H1 (cell line): ENCODE measurements around the gene APP. TPM values are rescaled to one million over a fixed set of nuclear protein-coding genes. Genes with fewer than 3 reads are reported as not detected.

Source experiments
- ASH2L ChIP-seq: fragments of 200-600, 300-600 bp; sonication (generic); IDR thresholded peaks from one replicate; pipeline ENCODE4 v1.7.1; 2017; ENCODE audit warnings: low read length
- BRCA1 ChIP-seq: IDR thresholded peaks from 2 replicates; pipeline ENCODE4 v1.6.1; 2012; ENCODE audit warnings: low read depth, low read length, improper control_type of control experiment
- EGR1 ChIP-seq: IDR thresholded peaks from 2 replicates; pipeline ENCODE4 v1.6.1; 2011; ENCODE audit warnings: low read depth, low read length, borderline replicate concordance
- KDM4A ChIP-seq: IDR thresholded peaks from one replicate; pipeline ENCODE4 v1.7.1; 2012; ENCODE audit warnings: low read depth, mild to moderate bottlenecking, moderate library complexity, low read length, inconsistent platforms; ENCODE audit not compliant: severe bottlenecking
- POU5F1 ChIP-seq: IDR thresholded peaks from 2 replicates; pipeline ENCODE4 v1.6.1; 2011; ENCODE audit warnings: low read depth, mild to moderate bottlenecking, low read length, moderate library complexity
- SP4 ChIP-seq: IDR thresholded peaks from 2 replicates; pipeline ENCODE4 v1.6.1; 2012; ENCODE audit warnings: low read length, inconsistent platforms
- TAF1 ChIP-seq: IDR thresholded peaks from 2 replicates; pipeline ENCODE4 v1.6.1; 2011; ENCODE audit warnings: mild to moderate bottlenecking, low read depth, low read length
- polyA plus RNA-seq, 7 experiments: library from polyadenylated mRNA; depleted of rRNA in 3 of 7; stranded (reverse) in 5 of 7; unstranded in 2 of 7; fragments of >200 nt in 5 of 7; fragments of 200-250 nt in 2 of 7; gene quantifications; 1 replicate in 5 of 7; 2 replicates in 1 of 7; 4 replicates in 1 of 7; pipeline versions ENCODE4 v1.2.1 to v1.2.3, GENCODE V29; 2011 to 2013; ENCODE audit warnings: missing spikeins in 2 of 7, mixed read lengths in 2 of 7
- total RNA-seq: library from RNA; stranded (reverse); fragmentation: NEBNext Ultra II Directional; extraction: Animal tissue kit (Norgen Biotek cat#: 25700); gene quantifications from 2 replicates; pipeline ENCODE4 v1.2.1, GENCODE V29; 2021
- TF ChIP-seq, protein P1 (sequence below): fragments of 300-600 bp; sonication (generic); IDR thresholded peaks from 2 replicates; pipeline ENCODE4 v1.7.1; 2012; ENCODE audit warnings: low read length, moderate library complexity, mild to moderate bottlenecking, inconsistent platforms; ENCODE audit not compliant: insufficient replicate concordance

The APP gene
- total and polyA plus RNA-seq, 2 of the 8 experiments (the other 6 are each of a cell fraction or from before 2014, with no cell fraction given) = 375 to 551 TPM

DNA sequence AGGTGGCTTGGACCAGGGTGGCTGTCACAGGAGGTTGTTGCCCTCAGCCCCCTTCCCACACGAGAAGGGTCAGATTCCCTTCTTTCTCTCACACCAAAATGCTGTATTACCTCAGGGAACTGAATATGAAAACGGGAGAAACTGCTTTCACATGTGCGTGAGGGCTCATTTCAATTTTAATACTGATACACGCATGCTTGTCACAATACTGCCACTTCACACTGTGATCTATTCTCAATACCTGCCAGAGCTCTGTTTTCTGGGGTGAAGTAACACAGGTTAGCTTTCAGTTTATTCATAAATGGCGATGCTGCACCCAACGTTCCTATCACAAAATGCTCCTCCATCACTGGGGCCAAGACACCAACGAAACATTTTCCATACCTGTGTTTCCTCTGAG is 181.8 kb downstream of the APP start (continued):
- TF ChIP-seq, protein P1, sequence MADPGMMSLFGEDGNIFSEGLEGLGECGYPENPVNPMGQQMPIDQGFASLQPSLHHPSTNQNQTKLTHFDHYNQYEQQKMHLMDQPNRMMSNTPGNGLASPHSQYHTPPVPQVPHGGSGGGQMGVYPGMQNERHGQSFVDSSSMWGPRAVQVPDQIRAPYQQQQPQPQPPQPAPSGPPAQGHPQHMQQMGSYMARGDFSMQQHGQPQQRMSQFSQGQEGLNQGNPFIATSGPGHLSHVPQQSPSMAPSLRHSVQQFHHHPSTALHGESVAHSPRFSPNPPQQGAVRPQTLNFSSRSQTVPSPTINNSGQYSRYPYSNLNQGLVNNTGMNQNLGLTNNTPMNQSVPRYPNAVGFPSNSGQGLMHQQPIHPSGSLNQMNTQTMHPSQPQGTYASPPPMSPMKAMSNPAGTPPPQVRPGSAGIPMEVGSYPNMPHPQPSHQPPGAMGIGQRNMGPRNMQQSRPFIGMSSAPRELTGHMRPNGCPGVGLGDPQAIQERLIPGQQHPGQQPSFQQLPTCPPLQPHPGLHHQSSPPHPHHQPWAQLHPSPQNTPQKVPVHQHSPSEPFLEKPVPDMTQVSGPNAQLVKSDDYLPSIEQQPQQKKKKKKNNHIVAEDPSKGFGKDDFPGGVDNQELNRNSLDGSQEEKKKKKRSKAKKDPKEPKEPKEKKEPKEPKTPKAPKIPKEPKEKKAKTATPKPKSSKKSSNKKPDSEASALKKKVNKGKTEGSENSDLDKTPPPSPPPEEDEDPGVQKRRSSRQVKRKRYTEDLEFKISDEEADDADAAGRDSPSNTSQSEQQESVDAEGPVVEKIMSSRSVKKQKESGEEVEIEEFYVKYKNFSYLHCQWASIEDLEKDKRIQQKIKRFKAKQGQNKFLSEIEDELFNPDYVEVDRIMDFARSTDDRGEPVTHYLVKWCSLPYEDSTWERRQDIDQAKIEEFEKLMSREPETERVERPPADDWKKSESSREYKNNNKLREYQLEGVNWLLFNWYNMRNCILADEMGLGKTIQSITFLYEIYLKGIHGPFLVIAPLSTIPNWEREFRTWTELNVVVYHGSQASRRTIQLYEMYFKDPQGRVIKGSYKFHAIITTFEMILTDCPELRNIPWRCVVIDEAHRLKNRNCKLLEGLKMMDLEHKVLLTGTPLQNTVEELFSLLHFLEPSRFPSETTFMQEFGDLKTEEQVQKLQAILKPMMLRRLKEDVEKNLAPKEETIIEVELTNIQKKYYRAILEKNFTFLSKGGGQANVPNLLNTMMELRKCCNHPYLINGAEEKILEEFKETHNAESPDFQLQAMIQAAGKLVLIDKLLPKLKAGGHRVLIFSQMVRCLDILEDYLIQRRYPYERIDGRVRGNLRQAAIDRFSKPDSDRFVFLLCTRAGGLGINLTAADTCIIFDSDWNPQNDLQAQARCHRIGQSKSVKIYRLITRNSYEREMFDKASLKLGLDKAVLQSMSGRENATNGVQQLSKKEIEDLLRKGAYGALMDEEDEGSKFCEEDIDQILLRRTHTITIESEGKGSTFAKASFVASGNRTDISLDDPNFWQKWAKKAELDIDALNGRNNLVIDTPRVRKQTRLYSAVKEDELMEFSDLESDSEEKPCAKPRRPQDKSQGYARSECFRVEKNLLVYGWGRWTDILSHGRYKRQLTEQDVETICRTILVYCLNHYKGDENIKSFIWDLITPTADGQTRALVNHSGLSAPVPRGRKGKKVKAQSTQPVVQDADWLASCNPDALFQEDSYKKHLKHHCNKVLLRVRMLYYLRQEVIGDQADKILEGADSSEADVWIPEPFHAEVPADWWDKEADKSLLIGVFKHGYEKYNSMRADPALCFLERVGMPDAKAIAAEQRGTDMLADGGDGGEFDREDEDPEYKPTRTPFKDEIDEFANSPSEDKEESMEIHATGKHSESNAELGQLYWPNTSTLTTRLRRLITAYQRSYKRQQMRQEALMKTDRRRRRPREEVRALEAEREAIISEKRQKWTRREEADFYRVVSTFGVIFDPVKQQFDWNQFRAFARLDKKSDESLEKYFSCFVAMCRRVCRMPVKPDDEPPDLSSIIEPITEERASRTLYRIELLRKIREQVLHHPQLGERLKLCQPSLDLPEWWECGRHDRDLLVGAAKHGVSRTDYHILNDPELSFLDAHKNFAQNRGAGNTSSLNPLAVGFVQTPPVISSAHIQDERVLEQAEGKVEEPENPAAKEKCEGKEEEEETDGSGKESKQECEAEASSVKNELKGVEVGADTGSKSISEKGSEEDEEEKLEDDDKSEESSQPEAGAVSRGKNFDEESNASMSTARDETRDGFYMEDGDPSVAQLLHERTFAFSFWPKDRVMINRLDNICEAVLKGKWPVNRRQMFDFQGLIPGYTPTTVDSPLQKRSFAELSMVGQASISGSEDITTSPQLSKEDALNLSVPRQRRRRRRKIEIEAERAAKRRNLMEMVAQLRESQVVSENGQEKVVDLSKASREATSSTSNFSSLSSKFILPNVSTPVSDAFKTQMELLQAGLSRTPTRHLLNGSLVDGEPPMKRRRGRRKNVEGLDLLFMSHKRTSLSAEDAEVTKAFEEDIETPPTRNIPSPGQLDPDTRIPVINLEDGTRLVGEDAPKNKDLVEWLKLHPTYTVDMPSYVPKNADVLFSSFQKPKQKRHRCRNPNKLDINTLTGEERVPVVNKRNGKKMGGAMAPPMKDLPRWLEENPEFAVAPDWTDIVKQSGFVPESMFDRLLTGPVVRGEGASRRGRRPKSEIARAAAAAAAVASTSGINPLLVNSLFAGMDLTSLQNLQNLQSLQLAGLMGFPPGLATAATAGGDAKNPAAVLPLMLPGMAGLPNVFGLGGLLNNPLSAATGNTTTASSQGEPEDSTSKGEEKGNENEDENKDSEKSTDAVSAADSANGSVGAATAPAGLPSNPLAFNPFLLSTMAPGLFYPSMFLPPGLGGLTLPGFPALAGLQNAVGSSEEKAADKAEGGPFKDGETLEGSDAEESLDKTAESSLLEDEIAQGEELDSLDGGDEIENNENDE = no peak
- TF ChIP-seq KDM4A (no peak), EGR1 (no peak), ASH2L (no peak), SP4 (no peak), POU5F1 (no peak), TAF1 (no peak), BRCA1 (no peak)
